SK-N-SH treated with all-trans-retinoic acid at 6 μM for 48 hours (cell line): Measurements from ENCODE around the gene OPA3.
"Not testable (repeated sequence)": the region's sequence is repeated elsewhere in the genome, so short reads cannot be mapped to it uniquely, and the experiment has no call there.

Experiments
- ATAC-seq: fragments of 200-7000 bp; cut with Tn5 transposase; 3 replicates; pipeline ENCODE4 v1.9.1; 2020; ENCODE audit warnings: mild to moderate bottlenecking, moderate library complexity
- ARNTL ChIP-seq: fragments of 450-650 bp; formaldehyde crosslinking; IDR thresholded peaks from 2 replicates; pipeline ENCODE4 v1.5.0; 2020; ENCODE audit warnings: low read depth, mild to moderate bottlenecking, moderate library complexity, borderline replicate concordance
- BACH2 ChIP-seq: fragments of 250-450 bp; sonication (Bioruptor Pico); IDR thresholded peaks from 2 replicates; pipeline ENCODE4 v1.9.0; 2021; ENCODE audit warnings: mild to moderate bottlenecking, borderline replicate concordance
- CREB5 ChIP-seq: fragments of 250-450 bp; sonication (Bioruptor Pico); IDR thresholded peaks from 2 replicates; pipeline ENCODE4 v1.5.1; 2020; ENCODE audit warnings: low read depth, mild to moderate bottlenecking, moderate library complexity
- CSDC2 ChIP-seq: fragments of 250-450 bp; sonication (Bioruptor Pico); IDR thresholded peaks from 2 replicates; pipeline ENCODE4 v1.5.0; 2020; ENCODE audit warnings: mild to moderate bottlenecking, moderate library complexity
- CSRNP3 ChIP-seq: fragments of 250-450 bp; sonication (Bioruptor Pico); IDR thresholded peaks from 2 replicates; pipeline ENCODE4 v1.5.1; 2021; ENCODE audit warnings: mild to moderate bottlenecking, moderate library complexity
- ESRRG ChIP-seq: fragments of 250-450 bp; sonication (Bioruptor Pico); IDR thresholded peaks from 2 replicates; pipeline ENCODE4 v1.6.1; 2021; ENCODE audit warnings: mild to moderate bottlenecking
- GLIS3 ChIP-seq: fragments of 250-450 bp; sonication (Bioruptor Pico); IDR thresholded peaks from 2 replicates; pipeline ENCODE4 v1.5.0; 2020; ENCODE audit warnings: mild to moderate bottlenecking, moderate library complexity
- OSR1 ChIP-seq: fragments of 250-450 bp; sonication (Bioruptor Pico); IDR thresholded peaks from 2 replicates; pipeline ENCODE4 v1.8.0; 2022; ENCODE audit warnings: moderate library complexity, mild to moderate bottlenecking, inconsistent platforms
- POU6F1 ChIP-seq: fragments of 250-450 bp; sonication (Bioruptor Pico); IDR thresholded peaks from 2 replicates; pipeline ENCODE4 v1.8.0; 2021; ENCODE audit warnings: low read depth, mild to moderate bottlenecking, moderate library complexity, borderline replicate concordance
- PPARA ChIP-seq: fragments of 250-450 bp; sonication (Bioruptor Pico); IDR thresholded peaks from 2 replicates; pipeline ENCODE4 v1.5.0; 2020; ENCODE audit warnings: mild to moderate bottlenecking, borderline replicate concordance
- RARB ChIP-seq: fragments of 250-450 bp; sonication (Bioruptor Pico); IDR thresholded peaks from 2 replicates; pipeline ENCODE4 v1.8.0; 2021; ENCODE audit warnings: mild to moderate bottlenecking, moderate library complexity
- SNAI2 ChIP-seq: fragments of 250-450 bp; sonication (Bioruptor Pico); IDR thresholded peaks from 2 replicates; pipeline ENCODE4 v1.5.0; 2020; ENCODE audit warnings: mild to moderate bottlenecking, moderate library complexity
- TCF4 ChIP-seq: fragments of 250-450 bp; sonication (Bioruptor Pico); IDR thresholded peaks from 2 replicates; pipeline ENCODE4 v1.8.0; 2021; ENCODE audit warnings: mild to moderate bottlenecking, moderate library complexity, borderline replicate concordance
- TSHZ2 ChIP-seq: fragments of 250-450 bp; sonication (Bioruptor Pico); IDR thresholded peaks from 2 replicates; pipeline ENCODE4 v1.5.0; 2020; ENCODE audit warnings: mild to moderate bottlenecking, moderate library complexity
- ZC3H10 ChIP-seq: fragments of 250-450 bp; sonication (Bioruptor Pico); IDR thresholded peaks from 2 replicates; pipeline ENCODE4 v1.5.1; 2021; ENCODE audit warnings: mild to moderate bottlenecking, moderate library complexity
- ZFP3 ChIP-seq: fragments of 250-450 bp; sonication (Bioruptor Pico); IDR thresholded peaks from 2 replicates; pipeline ENCODE4 v1.5.0; 2020; ENCODE audit warnings: mild to moderate bottlenecking, moderate library complexity
- ZFP30 ChIP-seq: fragments of 450-650 bp; formaldehyde crosslinking; IDR thresholded peaks from 2 replicates; pipeline ENCODE4 v1.5.0; 2022; ENCODE audit warnings: mild to moderate bottlenecking, moderate library complexity
- ZNF565 ChIP-seq: fragments of 450-650 bp; formaldehyde crosslinking; conservative IDR thresholded peaks from 2 replicates; pipeline ENCODE4 v1.5.0; 2020; ENCODE audit warnings: low read depth, mild to moderate bottlenecking, moderate library complexity
- ZNF70 ChIP-seq: fragments of 450-650 bp; formaldehyde crosslinking; IDR thresholded peaks from 2 replicates; pipeline ENCODE4 v1.5.0; 2020; ENCODE audit warnings: mild to moderate bottlenecking, moderate library complexity
- ZNF8 ChIP-seq: fragments of 450-650 bp; formaldehyde crosslinking; IDR thresholded peaks from 2 replicates; pipeline ENCODE4 v1.5.0; 2020; ENCODE audit warnings: mild to moderate bottlenecking, moderate library complexity

Gene OPA3

GRCh38 chr19:45511074-45511473 is 73.5 kb downstream of the OPA3 start:
- ATAC-seq = no peak
- no peak for TF ChIP-seq ESRRG (CRISPR knock-in tag)
- no peak for TF ChIP-seq GLIS3 (CRISPR knock-in tag)
- TF ChIP-seq ZNF8 (CRISPR knock-in tag) = no peak
- no peak for TF ChIP-seq SNAI2 (CRISPR knock-in tag)
- no peak for TF ChIP-seq POU6F1 (CRISPR knock-in tag)

GRCh38 chr19:45510352-45510751 is 74.2 kb downstream of the OPA3 start:
- not testable (repeated sequence) for ATAC-seq

- no peak for ATAC-seq
- TF ChIP-seq TCF4 = no peak
- no peak for TF ChIP-seq PPARA (CRISPR knock-in tag)
- TF ChIP-seq SNAI2 (CRISPR knock-in tag) = no peak
- no peak for TF ChIP-seq ZFP30 (CRISPR knock-in tag)
- no peak for TF ChIP-seq ZFP3
- TF ChIP-seq ZNF8 (CRISPR knock-in tag) = no peak
- TF ChIP-seq ZNF70 (CRISPR knock-in tag) = no peak
Observed at GRCh38 chr19:45509692-45510015, 74.9 kb downstream of the OPA3 start.

GRCh38 chr19:45508861-45509691 is 75.5 kb downstream of the OPA3 start:
- peak; percentile 36 for ATAC-seq
- TF ChIP-seq ZNF565 = no peak
- TF ChIP-seq ARNTL (CRISPR knock-in tag) = no peak
- no peak for TF ChIP-seq CSRNP3
- TF ChIP-seq RARB (CRISPR knock-in tag) = no peak
- TF ChIP-seq ZC3H10 (CRISPR knock-in tag) = no peak
- no peak for TF ChIP-seq SNAI2 (CRISPR knock-in tag)
- no peak for TF ChIP-seq GLIS3 (CRISPR knock-in tag)
- no peak for TF ChIP-seq POU6F1 (CRISPR knock-in tag)
- no peak for TF ChIP-seq TCF4
- TF ChIP-seq BACH2 (CRISPR knock-in tag) = no peak
- no peak for TF ChIP-seq CSDC2
- TF ChIP-seq TSHZ2 (CRISPR knock-in tag) = no peak
- TF ChIP-seq CREB5 = no peak
- TF ChIP-seq ESRRG (CRISPR knock-in tag) = no peak
- TF ChIP-seq OSR1 (CRISPR knock-in tag) = no peak
- TF ChIP-seq, all 23 proteins: peak for 0
